ENCODE measurements around the gene FEM1C.

The FEM1C gene

DNA sequence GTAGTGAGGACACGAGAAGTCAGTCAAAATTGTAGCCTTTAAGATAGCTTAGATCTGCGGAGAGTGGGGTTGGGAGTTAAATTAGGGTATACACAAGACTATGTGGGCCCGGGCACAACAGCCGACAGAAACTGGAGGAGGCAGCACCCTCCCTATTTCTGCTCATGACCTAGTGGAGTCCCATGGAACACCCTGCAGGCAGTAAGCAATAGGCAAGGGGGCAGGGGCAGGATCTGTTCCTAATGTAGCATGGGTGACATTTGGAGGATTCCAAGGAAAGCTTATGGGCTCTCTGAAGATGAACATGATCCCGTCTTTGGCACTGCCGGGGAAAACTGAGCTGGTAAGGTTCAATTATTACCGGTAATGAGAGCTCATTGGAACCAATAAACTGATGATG lies 67.0 kb downstream of the FEM1C start:
- DNase-seq (ENCODE audit: low read depth): no peak

DNA sequence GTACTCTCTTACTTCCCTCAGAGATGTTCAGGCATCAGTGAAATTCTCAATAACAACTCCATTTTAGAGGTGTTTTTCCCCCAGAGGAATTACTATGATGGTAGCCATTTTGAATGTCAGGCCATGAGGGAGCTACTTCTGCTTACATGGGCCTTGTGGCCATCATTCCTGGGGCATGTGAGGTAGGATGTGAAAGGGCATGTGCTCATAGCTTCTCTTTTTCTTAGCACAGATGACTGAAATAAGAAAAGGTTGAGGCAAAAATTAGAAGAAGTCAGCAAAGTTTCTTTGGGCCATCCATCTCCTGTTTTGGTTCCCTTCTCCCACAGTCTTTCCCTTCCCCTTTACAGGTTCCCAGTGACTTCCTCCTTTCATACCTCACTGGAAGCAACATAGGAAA lies 68.8 kb downstream of the FEM1C start:
- DNase-seq (ENCODE audit: low read depth): no peak

DNA sequence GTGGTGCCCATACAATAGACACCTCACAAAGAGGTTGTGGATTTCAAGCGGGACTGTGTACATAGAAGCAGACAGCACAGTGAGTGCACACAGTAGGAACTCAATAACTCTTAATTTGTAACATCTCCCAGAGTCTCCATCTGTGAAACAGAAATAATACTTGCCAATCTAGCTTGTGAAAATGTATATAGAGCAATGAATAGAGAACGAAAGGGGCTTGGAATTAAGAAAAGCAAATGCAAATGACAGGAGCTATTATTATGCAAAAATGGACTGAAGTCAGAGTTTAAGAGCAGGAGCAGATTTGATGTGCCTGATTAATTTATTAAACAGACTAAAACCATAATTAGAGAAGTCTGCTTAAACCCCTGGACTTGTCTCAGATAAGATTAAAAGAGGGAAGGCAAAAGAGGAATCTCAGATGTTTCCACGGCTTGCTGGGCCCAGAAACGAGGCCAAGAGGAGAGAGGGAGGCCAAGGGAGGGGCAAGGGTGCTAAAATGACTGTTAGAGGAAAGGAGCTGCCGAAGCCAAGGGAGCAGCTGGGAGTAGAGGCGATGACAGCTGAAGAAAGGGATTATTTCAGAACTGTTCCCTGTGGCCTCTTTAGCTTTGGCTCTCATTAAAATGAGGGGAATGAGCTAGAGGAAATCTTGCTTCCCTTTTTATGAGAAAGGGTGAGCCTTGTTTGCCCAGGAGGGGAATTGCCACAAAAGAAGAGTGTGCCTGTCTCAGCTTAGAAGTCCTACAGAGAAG lies 72.1 kb downstream of the FEM1C start:
- DNase-seq (ENCODE audit: low read depth): no peak

DNA sequence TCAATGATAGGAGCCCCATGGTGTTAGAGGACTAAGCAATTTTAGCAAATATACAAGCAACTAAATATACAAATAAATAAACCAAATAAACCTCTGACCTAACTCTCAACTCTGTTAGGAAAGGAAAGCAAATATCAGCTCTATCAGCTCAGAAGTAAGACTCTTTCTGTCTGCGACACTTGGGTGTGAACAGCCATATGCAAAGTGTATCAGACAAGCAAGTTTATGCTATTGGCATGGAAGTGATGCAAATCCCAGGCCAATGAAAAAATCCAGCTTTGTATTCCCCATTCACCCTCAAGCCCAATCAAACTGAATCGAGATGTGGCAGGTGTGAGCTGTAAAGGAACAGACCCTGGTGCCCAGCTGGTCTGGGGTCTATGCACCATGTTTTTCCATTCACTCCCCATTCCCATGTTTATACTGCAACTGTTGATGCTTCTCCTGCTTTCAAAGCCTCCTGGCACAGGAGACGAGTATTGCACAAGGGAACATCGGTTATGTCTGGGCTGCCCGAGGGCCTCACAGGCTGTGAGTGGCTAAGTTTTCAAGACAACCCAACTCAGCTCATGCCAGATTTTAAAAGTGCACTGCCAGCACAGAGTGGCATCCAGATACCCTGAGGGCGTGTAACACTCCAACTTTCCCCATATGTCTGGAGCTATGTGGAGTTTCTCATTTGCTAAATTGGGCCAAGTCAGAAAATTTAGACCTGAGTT lies 73.1 kb downstream of the FEM1C start:
- DNase-seq (ENCODE audit: low read depth): no peak

DNA sequence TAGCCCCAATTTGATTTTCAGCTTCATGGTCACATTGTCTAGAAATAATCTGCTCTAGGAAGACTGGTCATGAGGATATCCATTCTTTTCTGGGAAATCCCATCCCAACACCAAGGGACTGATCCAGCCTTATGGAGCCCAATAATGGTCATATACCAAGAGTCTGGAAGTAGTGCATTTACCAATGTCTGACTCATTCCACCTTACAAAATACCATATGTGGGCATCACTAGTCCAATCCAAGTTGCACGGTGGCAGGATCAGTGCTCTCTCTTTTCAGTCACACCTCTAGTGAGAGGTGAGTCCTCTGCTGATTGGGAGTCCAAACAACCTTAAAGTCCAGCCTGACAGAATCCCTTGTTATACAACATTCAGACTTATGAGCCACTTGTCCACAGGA lies 73.7 kb downstream of the FEM1C start:
- DNase-seq (ENCODE audit: low read depth): no peak
